GM10248 (cell line): ENCODE measurements around the gene ANXA3.

ENCODE experiments used
- CTCF ChIA-PET: fragments of 300-600 bp; sonication (Branson Sonifier 250); formaldehyde crosslinking; extraction: SDS; loops from one replicate; lab custom pipeline; 2021; ENCODE audit warnings: antibody characterized with exemption; lab: Yijun Ruan, JAX
- POLR2A ChIA-PET: fragments of 350-650 bp; sonication (Branson Sonifier 250); formaldehyde crosslinking; extraction: SDS; loops from one replicate; lab custom pipeline; 2020; ENCODE audit warnings: antibody characterized with exemption; lab: Yijun Ruan, JAX
- DNase-seq: peaks from one replicate; pipeline ENCODE4 v3.0.0; 2012; ENCODE audit errors: extremely low spot score
- TF ChIP-seq, protein P1 (sequence below): IDR thresholded peaks from 2 replicates; pipeline ENCODE4 v1.5.1; 2012; ENCODE audit warnings: mild to moderate bottlenecking, low read depth; ENCODE audit errors: extremely low read depth, missing control alignments, control extremely low read depth

ANXA3 gene

DNA sequence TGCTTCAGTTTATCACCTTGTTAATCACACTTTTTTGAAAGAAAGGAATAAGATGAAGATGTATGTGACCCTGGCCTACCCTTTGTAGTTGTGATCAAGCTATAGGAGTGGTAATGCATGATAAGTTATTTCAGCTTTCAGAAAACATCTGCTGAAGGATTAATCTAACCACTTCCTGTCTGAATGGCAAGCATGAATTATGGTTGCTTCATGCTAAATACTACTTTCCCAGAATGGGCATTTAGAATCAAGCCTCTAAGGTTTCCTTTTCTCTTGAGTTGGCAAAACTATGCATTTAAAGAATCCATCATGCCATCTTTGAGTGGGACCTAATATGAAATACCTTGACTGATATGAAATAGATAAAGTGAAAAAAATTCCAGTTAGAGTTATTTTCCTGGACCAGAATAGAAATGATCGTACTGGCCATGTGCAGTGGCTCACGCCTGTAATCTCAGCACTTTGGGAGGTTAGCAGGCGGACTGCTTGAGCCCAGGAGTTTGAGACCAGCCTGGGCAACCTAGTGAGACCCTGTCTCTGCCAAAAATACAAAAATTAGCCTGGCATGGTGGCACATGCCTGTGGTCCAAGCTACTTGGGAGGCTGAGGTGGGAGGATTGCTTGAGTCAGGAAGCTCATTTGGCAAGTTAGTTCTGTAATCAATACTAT lies 59.1 kb downstream of the ANXA3 start:
- TF ChIP-seq, protein P1, sequence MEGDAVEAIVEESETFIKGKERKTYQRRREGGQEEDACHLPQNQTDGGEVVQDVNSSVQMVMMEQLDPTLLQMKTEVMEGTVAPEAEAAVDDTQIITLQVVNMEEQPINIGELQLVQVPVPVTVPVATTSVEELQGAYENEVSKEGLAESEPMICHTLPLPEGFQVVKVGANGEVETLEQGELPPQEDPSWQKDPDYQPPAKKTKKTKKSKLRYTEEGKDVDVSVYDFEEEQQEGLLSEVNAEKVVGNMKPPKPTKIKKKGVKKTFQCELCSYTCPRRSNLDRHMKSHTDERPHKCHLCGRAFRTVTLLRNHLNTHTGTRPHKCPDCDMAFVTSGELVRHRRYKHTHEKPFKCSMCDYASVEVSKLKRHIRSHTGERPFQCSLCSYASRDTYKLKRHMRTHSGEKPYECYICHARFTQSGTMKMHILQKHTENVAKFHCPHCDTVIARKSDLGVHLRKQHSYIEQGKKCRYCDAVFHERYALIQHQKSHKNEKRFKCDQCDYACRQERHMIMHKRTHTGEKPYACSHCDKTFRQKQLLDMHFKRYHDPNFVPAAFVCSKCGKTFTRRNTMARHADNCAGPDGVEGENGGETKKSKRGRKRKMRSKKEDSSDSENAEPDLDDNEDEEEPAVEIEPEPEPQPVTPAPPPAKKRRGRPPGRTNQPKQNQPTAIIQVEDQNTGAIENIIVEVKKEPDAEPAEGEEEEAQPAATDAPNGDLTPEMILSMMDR: no peak
- DNase-seq: no peak
- POLR2A ChIA-PET: no interaction called here
- CTCF ChIA-PET: interaction anchor here (0.7 to 2.1 kb wide), 8 partner anchors 8 to 329 kb away, joined by 3 to 7 read pairs (median 4); partner anchors contain the start of gene PAQR3

DNA sequence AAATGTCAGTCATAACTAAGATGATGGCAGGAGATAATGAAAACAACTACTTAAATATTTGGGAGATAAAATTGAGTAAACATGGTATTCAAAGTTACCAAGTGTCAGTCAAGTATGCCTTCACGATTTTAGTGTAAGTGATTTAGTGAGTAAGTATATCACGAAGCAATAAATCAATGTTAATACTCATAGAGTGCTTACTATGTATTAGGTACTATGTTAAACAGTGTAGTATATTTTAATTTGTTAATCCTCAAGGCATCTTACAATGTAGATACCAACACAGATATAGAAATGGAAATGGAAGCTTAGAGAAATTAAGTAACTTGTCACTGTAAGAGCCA lies 59.6 kb downstream of the ANXA3 start:
- CTCF ChIA-PET: interaction anchor here (0.7 to 2.1 kb wide), 6 partner anchors 8 to 167 kb away, joined by 3 to 7 read pairs (median 4); no protein-coding TSS in a partner anchor
- TF ChIP-seq, protein P1: no peak
- no peak for DNase-seq
- POLR2A ChIA-PET: no interaction called here

DNA sequence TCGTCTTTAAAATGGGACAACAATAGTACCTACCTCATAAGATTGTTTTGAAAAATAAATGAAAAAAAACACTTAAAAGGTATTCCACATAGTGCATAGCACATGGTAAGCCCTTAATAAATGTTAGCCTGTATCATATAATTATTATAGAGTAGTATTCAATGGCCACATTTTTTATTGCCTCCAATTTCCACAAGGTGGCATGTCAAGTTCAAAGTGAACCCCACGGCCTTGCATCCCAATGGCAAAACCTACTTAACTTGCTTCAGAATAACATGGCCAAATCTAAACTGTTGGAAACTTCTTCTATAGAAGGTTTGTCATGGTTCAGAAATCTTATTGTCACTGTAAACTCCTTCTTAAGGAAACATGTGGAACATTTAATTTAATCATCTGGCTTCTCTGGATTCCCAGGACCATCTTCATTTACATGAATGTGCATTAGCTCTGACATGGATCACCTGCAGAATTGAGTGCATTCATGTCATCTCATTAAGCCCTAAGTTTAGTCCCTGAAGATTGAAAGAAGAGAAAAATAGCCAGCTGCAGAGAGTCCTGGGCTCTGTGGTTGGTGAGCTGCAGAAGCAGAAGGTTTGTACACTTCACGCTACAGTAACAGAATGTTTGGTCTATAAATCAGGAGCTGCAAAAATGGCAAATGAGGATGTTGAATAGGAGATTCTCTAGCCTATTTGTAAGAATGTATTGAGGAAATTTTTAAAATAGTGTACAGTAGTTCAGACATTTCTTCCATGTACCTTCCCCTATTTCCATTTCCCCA lies 61.0 kb downstream of the ANXA3 start:
- TF ChIP-seq, protein P1: peak; percentile 61
- CTCF ChIA-PET: interaction anchor here (0.8 to 3.4 kb wide), 10 partner anchors 11 to 256 kb away, joined by 3 to 10 read pairs (median 5); no protein-coding TSS in a partner anchor
- DNase-seq: no peak
- POLR2A ChIA-PET: no interaction called here

DNA sequence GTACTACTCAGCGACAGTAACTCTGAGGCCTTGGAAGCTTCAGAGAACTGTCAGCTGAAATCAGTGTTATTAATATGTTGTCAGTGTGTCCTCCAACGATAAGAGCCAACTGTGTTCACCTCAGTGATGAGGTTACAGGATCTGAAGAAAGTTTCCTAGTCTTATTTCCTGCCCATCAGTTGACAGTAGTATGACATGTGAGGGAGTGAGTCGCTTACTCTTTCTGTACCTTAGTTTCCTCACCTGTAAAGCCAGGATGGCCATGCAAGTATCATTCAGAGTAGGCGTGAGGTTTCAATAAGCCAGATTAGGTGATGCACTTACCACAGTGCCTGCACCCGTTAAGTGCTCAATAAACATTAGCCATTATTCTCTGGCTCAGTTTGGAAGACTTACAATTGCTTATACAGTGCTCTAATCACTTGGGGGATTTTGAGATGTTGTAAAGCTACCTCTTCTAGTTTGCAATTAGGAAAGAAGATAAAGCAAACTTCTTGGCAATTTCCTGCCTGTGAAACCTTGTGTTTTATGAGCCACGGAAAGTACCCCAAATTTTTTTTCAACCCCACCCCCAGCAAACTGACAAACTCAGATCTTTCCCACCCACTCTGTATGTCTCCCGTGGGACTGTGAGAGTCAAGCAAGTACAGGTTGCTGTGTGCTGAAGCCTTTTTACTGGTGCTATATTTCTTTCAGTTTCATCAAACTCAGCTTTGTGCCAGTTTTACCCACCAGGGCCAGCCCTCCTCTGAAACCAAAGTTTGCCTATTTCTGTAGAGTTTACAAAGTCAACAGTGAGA lies 62.2 kb downstream of the ANXA3 start:
- ChIA-PET POLR2A (no interaction called here), CTCF (interaction anchor here (0.8 to 3.4 kb wide), 13 partner anchors 8 to 253 kb away, joined by 3 to 10 read pairs (median 6); no protein-coding TSS in a partner anchor)
- TF ChIP-seq, protein P1: no peak
- peak; percentile 35 for DNase-seq

DNA sequence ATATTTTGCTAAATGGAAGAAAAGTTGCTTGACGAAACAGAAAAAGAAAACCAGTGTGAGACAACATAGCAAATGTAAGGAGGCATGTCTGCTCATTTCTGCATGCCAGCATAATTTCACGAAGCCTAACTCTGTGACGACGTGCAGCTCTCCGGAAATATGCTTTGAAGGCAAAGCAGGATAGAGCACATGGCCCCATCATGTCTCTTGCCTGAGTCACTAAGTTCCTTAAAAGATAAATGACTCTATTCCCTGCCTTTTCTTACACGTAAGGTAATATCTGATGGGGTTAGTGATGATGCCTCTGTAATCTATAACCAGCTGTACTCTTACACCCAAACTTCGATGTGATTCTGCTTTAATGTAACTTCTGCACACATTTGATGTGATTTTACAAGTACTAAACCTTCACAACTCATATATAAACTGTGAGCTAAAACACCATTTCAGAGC lies 64.5 kb downstream of the ANXA3 start:
- DNase-seq: no peak
- ChIA-PET CTCF (interaction anchor here (1.0 to 1.6 kb wide), 6 partner anchors 10 to 248 kb away, joined by 3 to 7 read pairs (median 4); no protein-coding TSS in a partner anchor), POLR2A (no interaction called here)
- TF ChIP-seq, protein P1: no peak

DNA sequence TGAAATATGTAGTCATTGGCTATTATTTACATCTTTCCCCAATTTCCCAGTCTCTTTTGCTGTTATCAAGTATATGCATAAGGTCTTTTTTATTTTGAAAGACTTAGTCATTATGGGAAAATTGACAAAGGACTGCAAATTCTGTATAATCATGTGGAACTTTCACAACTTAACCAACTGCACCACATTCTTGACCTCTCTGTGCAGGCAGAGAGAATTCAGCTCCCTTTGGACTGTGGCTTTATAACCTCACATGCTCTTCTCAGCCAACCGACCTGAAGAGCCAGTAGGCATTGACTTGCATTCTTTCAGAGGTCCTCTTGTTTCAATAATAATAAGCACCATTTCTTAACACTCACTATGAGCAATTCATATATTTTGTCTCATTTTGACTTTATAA lies 66.9 kb downstream of the ANXA3 start:
- TF ChIP-seq, protein P1: no peak
- ChIA-PET POLR2A (no interaction called here), CTCF (interaction anchor here (2.1 kb wide), 1 partner anchor 9 kb away, joined by 7 read pairs; no protein-coding TSS in a partner anchor)
- no peak for DNase-seq
